ENCODE measurements around the gene P4HTM.

P4HTM gene

GRCh38 chr3:48970586-48970985 is 19.5 kb upstream of the P4HTM start:
- no peak overlapping the region for H3K27ac Mint-ChIP-seq
- H3K27me3 Mint-ChIP-seq = no peaks in the 10 kb centered on the region
- peaks cover 72% of the 10 kb centered on the region for H3K36me3 Mint-ChIP-seq (ENCODE audit: low read depth)

GRCh38 chr3:48974076-48974864 is 15.8 kb upstream of the P4HTM start:
- Mint-ChIP-seq H3K4me1 (ENCODE audit: low read depth) (no peaks in the 10 kb centered on the region), H3K36me3 (ENCODE audit: low read depth) (peaks cover 66% of the 10 kb centered on the region), H3K27ac (no peak overlapping the region), H3K4me3 (no peak overlapping the region), H3K27me3 (no peaks in the 10 kb centered on the region), H3K9me3 (no peaks in the 10 kb centered on the region)

More at GRCh38 chr3:48970586-48970985, 19.5 kb upstream of the P4HTM start:
- no peaks in the 10 kb centered on the region for H3K9me3 Mint-ChIP-seq
- peaks cover 3% of the 10 kb centered on the region for H3K4me1 Mint-ChIP-seq (ENCODE audit: low read depth)
- H3K4me3 Mint-ChIP-seq = no peak overlapping the region

DNA sequence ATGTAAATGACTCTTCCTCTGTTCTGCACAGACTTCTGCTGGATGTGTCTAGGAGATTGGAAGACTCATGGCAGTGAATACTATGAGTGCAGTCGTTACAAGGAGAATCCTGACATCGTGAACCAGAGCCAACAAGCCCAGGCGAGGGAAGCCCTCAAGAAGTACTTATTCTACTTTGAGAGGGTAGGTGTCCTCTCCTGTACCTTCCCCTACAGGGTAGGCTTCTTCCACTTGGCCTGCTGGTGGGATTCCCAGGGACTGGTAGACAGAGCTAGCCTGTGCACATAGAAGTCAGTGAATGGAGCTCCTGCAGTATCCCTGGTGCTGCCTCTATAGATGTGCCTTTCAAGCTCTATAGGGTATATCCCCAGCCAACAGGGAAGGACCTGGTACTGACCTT is 10.6 kb upstream of the P4HTM start:
- no peaks in the 10 kb centered on the region for H3K9me3 Mint-ChIP-seq
- H3K27ac Mint-ChIP-seq = no peak overlapping the region
- no peaks in the 10 kb centered on the region for H3K27me3 Mint-ChIP-seq
- H3K4me3 Mint-ChIP-seq = no peak overlapping the region
- H3K36me3 Mint-ChIP-seq (ENCODE audit: low read depth) = peaks cover 66% of the 10 kb centered on the region
- no peaks in the 10 kb centered on the region for H3K4me1 Mint-ChIP-seq (ENCODE audit: low read depth)

GRCh38 chr3:48980295-48980694 is 9.7 kb upstream of the P4HTM start:
- no peak overlapping the region for H3K27ac Mint-ChIP-seq
- no peaks in the 10 kb centered on the region for H3K9me3 Mint-ChIP-seq
- no peak overlapping the region for H3K4me3 Mint-ChIP-seq
- no peaks in the 10 kb centered on the region for H3K4me1 Mint-ChIP-seq (ENCODE audit: low read depth)
- peaks cover 63% of the 10 kb centered on the region for H3K36me3 Mint-ChIP-seq (ENCODE audit: low read depth)
- no peaks in the 10 kb centered on the region for H3K27me3 Mint-ChIP-seq

GRCh38 chr3:48982016-48982415 is 8.0 kb upstream of the P4HTM start:
- peaks cover 62% of the 10 kb centered on the region for H3K36me3 Mint-ChIP-seq (ENCODE audit: low read depth)
- H3K9me3 Mint-ChIP-seq = no peaks in the 10 kb centered on the region
- no peak overlapping the region for H3K4me3 Mint-ChIP-seq
- no peaks in the 10 kb centered on the region for H3K27me3 Mint-ChIP-seq
- no peak overlapping the region for H3K27ac Mint-ChIP-seq
- H3K4me1 Mint-ChIP-seq (ENCODE audit: low read depth) = no peaks in the 10 kb centered on the region

- H3K4me3 Mint-ChIP-seq = no peak overlapping the region
- H3K27ac Mint-ChIP-seq = peak overlapping the region; percentile 34
- no peaks in the 10 kb centered on the region for H3K27me3 Mint-ChIP-seq
- no peaks in the 10 kb centered on the region for H3K9me3 Mint-ChIP-seq
- peaks cover 2% of the 10 kb centered on the region for H3K4me1 Mint-ChIP-seq (ENCODE audit: low read depth)
- peaks cover 61% of the 10 kb centered on the region for H3K36me3 Mint-ChIP-seq (ENCODE audit: low read depth)
These were observed 7.4 kb upstream of the P4HTM start for GRCh38 chr3:48982686-48983085.

DNA sequence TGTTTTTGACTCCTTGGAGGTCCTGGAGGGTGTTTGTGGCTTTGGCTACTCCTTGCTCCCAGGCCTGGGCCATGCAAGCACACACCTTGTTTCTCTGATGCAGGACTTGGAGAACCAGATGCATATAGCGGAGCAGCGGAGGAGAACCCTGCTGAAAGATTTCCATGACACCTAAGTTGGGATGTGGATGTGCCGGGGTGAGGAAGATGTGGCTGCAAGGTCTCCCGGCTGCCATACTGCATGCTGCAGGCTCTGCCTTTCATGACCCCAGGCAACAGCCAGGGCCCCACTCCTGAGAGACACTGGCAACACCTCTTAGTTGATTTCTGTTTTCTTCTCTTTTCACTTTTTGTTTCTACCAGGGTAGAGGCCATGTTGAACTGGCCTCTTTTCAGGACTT is 6.9 kb upstream of the P4HTM start:
- peaks cover 6% of the 10 kb centered on the region for H3K4me1 Mint-ChIP-seq (ENCODE audit: low read depth)
- no peaks in the 10 kb centered on the region for H3K9me3 Mint-ChIP-seq
- H3K36me3 Mint-ChIP-seq (ENCODE audit: low read depth) = peaks cover 56% of the 10 kb centered on the region
- no peak overlapping the region for H3K4me3 Mint-ChIP-seq
- H3K27ac Mint-ChIP-seq = no peak overlapping the region
- no peaks in the 10 kb centered on the region for H3K27me3 Mint-ChIP-seq

GRCh38 chr3:48984663-48985062 is 5.4 kb upstream of the P4HTM start:
- Mint-ChIP-seq H3K27me3 (no peaks in the 10 kb centered on the region), H3K36me3 (ENCODE audit: low read depth) (peaks cover 48% of the 10 kb centered on the region), H3K4me3 (no peak overlapping the region), H3K4me1 (ENCODE audit: low read depth) (peaks cover 15% of the 10 kb centered on the region), H3K27ac (peak overlapping the region; percentile 12), H3K9me3 (no peaks in the 10 kb centered on the region)

GRCh38 chr3:48985831-48986376 is 4.1 kb upstream of the P4HTM start:
- H3K4me1 Mint-ChIP-seq (ENCODE audit: low read depth) = peaks cover 20% of the 10 kb centered on the region

GRCh38 chr3:48989126-48989795 is 780 bp upstream of the P4HTM start:
- Mint-ChIP-seq H3K4me3 (peak overlapping the region; percentile 90), H3K4me1 (ENCODE audit: low read depth) (peaks cover 43% of the 10 kb centered on the region), H3K9me3 (no peaks in the 10 kb centered on the region), H3K36me3 (ENCODE audit: low read depth) (peaks cover 15% of the 10 kb centered on the region), H3K27ac (peak overlapping the region; percentile 86), H3K27me3 (no peaks in the 10 kb centered on the region)

More at GRCh38 chr3:48985831-48986376, 4.1 kb upstream of the P4HTM start:
- Mint-ChIP-seq H3K27me3 (no peaks in the 10 kb centered on the region), H3K4me3 (no peak overlapping the region), H3K27ac (peak overlapping the region; percentile 7), H3K9me3 (no peaks in the 10 kb centered on the region), H3K36me3 (ENCODE audit: low read depth) (peaks cover 40% of the 10 kb centered on the region)

- peak overlapping the region; percentile 91 for H3K27ac Mint-ChIP-seq
- H3K36me3 Mint-ChIP-seq (ENCODE audit: low read depth) = peaks cover 10% of the 10 kb centered on the region
- H3K27me3 Mint-ChIP-seq = no peaks in the 10 kb centered on the region
- peaks cover 53% of the 10 kb centered on the region for H3K4me1 Mint-ChIP-seq (ENCODE audit: low read depth)
- no peaks in the 10 kb centered on the region for H3K9me3 Mint-ChIP-seq
- H3K4me3 Mint-ChIP-seq = peak overlapping the region; percentile 90
These were observed 812 bp downstream of the P4HTM start for GRCh38 chr3:48990636-48991469.

- Mint-ChIP-seq H3K4me3 (peak overlapping the region; percentile 90), H3K36me3 (ENCODE audit: low read depth) (peaks cover 10% of the 10 kb centered on the region), H3K9me3 (no peaks in the 10 kb centered on the region), H3K27me3 (no peaks in the 10 kb centered on the region), H3K4me1 (ENCODE audit: low read depth) (peaks cover 53% of the 10 kb centered on the region), H3K27ac (no peak overlapping the region)
These were observed 2.0 kb downstream of the P4HTM start for GRCh38 chr3:48991851-48992545.

DNA sequence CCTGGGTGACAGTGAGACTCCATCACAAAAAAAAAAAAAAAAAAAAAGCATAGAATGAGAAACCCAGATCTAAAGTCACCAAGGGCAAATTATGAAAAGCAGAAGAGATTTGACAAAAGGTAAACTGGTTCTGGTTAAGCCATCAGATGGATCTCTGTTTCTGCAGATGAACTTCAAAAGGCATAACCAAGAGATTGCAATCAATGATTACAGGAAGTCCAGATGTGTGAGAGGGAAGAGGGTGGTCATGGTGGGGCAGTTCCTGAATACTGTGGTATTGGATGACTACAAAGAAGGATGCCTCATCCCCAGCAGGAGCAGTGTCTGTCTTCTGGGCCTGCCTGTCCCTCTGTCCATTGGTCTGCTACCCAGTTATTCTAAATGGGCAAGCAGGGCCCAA is 3.8 kb downstream of the P4HTM start:
- peaks cover 46% of the 10 kb centered on the region for H3K4me1 Mint-ChIP-seq (ENCODE audit: low read depth)
- H3K36me3 Mint-ChIP-seq (ENCODE audit: low read depth) = peaks cover 10% of the 10 kb centered on the region
- H3K27ac Mint-ChIP-seq = no peak overlapping the region
- H3K27me3 Mint-ChIP-seq = no peaks in the 10 kb centered on the region
- H3K9me3 Mint-ChIP-seq = no peaks in the 10 kb centered on the region
- H3K4me3 Mint-ChIP-seq = no peak overlapping the region

DNA sequence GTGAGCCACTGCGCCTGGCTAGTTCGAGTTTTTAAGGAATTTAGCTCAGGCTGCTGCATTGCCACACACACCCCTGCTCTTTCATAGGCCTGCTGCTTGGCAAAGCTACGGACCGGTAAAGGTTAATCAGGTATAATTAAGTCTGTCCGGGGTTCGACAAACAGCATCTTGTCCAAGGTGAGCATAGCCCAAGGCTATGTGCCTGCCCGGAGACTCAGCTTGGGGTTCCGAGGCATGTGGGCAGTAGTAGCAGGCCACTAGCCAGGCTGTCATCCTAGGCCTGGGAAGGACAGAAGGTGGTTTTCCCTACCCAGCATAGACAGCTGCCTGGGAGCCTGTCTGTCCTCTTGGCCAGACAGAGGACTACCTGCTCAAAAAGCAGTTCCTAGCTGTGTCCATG is 6.6 kb downstream of the P4HTM start:
- H3K4me1 Mint-ChIP-seq (ENCODE audit: low read depth) = peaks cover 28% of the 10 kb centered on the region
- H3K27ac Mint-ChIP-seq = no peak overlapping the region
- no peaks in the 10 kb centered on the region for H3K9me3 Mint-ChIP-seq
- no peaks in the 10 kb centered on the region for H3K27me3 Mint-ChIP-seq
- no peak overlapping the region for H3K4me3 Mint-ChIP-seq
- H3K36me3 Mint-ChIP-seq (ENCODE audit: low read depth) = peaks cover 10% of the 10 kb centered on the region

Data from stimulated activated naive CD8-positive, alpha-beta T cell treated with anti-CD3 and anti-CD28 coated beads, Interleukin-15, Interleukin-2, amounts not matched to agents 100 ng/mL and 50 ng/mL, for 24 hours (primary cell).